Endothelial cell of umbilical vein (primary cell): Measurements from ENCODE around the gene INS. TPM values are rescaled to one million over a fixed set of nuclear protein-coding genes. Genes with fewer than 3 reads are reported as not detected.

Experiments used
- BruUV-seq: library from RNA; stranded (reverse); fragments of 400-500 nt; replicated peaks from 2 replicates; lab custom pipeline; 2021; lab: Mats Ljungman, UMichigan
- CTCF ChIA-PET: fragments of 300-600, 350-600 bp; sonication (Branson Sonifier 250); formaldehyde crosslinking; loops from one replicate; lab custom pipeline; 2021; ENCODE audit warnings: antibody characterized with exemption, inconsistent platforms; lab: Charles Lee
- POLR2A ChIA-PET: fragments of 300-600, 350-600 bp; sonication (Branson Sonifier 250); formaldehyde crosslinking; loops from one replicate; lab custom pipeline; 2021; ENCODE audit warnings: antibody characterized with exemption, inconsistent platforms; lab: Charles Lee
- DNase-seq: peaks from one replicate; pipeline ENCODE4 v3.0.0-alpha.2; 2011; ENCODE audit warnings: low read depth, low spot score
- FAIRE-seq: peaks from 2 replicates; lab custom pipeline; 2011; peaks lifted over from hg19 to GRCh38; lab: Jason Lieb, UNC
- H2AFZ ChIP-seq: 2 replicates; pipeline ENCODE4 v1.6.0; 2012; ENCODE audit warnings: low read depth, low read length, control low read depth, inconsistent platforms
- H3K27ac ChIP-seq: 2 replicates; pipeline ENCODE4 v1.5.1; 2011; ENCODE audit warnings: low read depth, mild to moderate bottlenecking, control low read depth, low read length, moderate library complexity; ENCODE audit not compliant: insufficient read depth
- H3K27me3 ChIP-seq, 2 experiments: 2 replicates each; pipeline versions ENCODE4 v1.6.0 to v1.6.1; 2011; ENCODE audit warnings: low read length in 2 of 2, mixed read lengths in 1 of 2; ENCODE audit not compliant: control insufficient read depth in 2 of 2, insufficient read depth in 2 of 2
- H3K36me3 ChIP-seq, 2 experiments: 2 replicates in 1 of 2; 3 replicates in 1 of 2; pipeline ENCODE4 v1.5.1; 2011; ENCODE audit warnings: low read length in 2 of 2, mild to moderate bottlenecking in 1 of 2, moderate library complexity in 1 of 2; ENCODE audit not compliant: control insufficient read depth in 2 of 2, insufficient read depth in 2 of 2; ENCODE audit errors: extremely low read depth in 1 of 2
- H3K4me1 ChIP-seq: 3 replicates; pipeline ENCODE4 v1.5.1; 2011; ENCODE audit warnings: mild to moderate bottlenecking, low read length; ENCODE audit not compliant: control insufficient read depth, insufficient read depth; ENCODE audit errors: extremely low read depth
- H3K4me2 ChIP-seq: 2 replicates; pipeline ENCODE4 v1.6.1; 2011; ENCODE audit warnings: low read length, control low read depth, mixed read lengths; ENCODE audit not compliant: insufficient read depth
- H3K4me3 ChIP-seq, 3 experiments: fragments of 200-600 bp in 1 of 3; sonication (generic), shearing (Covaris generic) in 1 of 3; replicated peaks in 1 of 3; 2 replicates each; pipeline ENCODE4 v1.5.1; 2011 to 2016; ENCODE audit warnings: control low read depth in 3 of 3, low read length in 3 of 3, mild to moderate bottlenecking in 2 of 3, inconsistent platforms in 1 of 3, low read depth in 1 of 3, moderate library complexity in 1 of 3; ENCODE audit not compliant: insufficient read depth in 1 of 3
- H3K79me2 ChIP-seq: 2 replicates; pipeline ENCODE4 v1.6.0; 2012; ENCODE audit warnings: low read length, inconsistent platforms; ENCODE audit not compliant: control insufficient read depth, insufficient read depth
- H3K9ac ChIP-seq: replicated peaks from 2 replicates; pipeline ENCODE3; 2011; ENCODE audit warnings: low read length, control low read depth; ENCODE audit not compliant: insufficient read depth; ENCODE audit errors: extremely low read depth
- H3K9me1 ChIP-seq: replicated peaks from 3 replicates; pipeline ENCODE4 v1.6.0; 2011; ENCODE audit warnings: mild to moderate bottlenecking, low read length; ENCODE audit not compliant: control insufficient read depth, insufficient read depth; ENCODE audit errors: extremely low read depth
- H3K9me3 ChIP-seq: replicated peaks from 2 replicates; pipeline ENCODE4 v1.5.1; 2012; ENCODE audit warnings: low read length, inconsistent platforms; ENCODE audit not compliant: control insufficient read depth, insufficient read depth
- H4K20me1 ChIP-seq: replicated peaks from 2 replicates; pipeline ENCODE3; 2011; ENCODE audit warnings: mild to moderate bottlenecking, low read length; ENCODE audit not compliant: control insufficient read depth, insufficient read depth; ENCODE audit errors: extremely low read depth
- CTCF ChIP-seq, 2 donors: IDR thresholded peaks; 1 replicate in 1 of 2; 2 replicates in 1 of 2; pipeline ENCODE4 v1.5.1; 2011; ENCODE audit warnings: low read length in 2 of 2, mild to moderate bottlenecking in 2 of 2, moderate library complexity in 2 of 2, control low read depth in 1 of 2, inconsistent platforms in 1 of 2, low read depth in 1 of 2; ENCODE audit not compliant: insufficient read depth in 1 of 2; ENCODE audit errors: extremely low read depth in 1 of 2
- EZH2 ChIP-seq: IDR thresholded peaks from 2 replicates; pipeline ENCODE4 v1.6.1; 2012; ENCODE audit warnings: borderline replicate concordance, low read depth, mild to moderate bottlenecking, moderate library complexity, low read length, inconsistent platforms; ENCODE audit not compliant: severe bottlenecking
- FOS ChIP-seq: IDR thresholded peaks from 2 replicates; pipeline ENCODE4 v1.6.1; 2011; ENCODE audit warnings: mild to moderate bottlenecking, low read length, moderate library complexity, borderline replicate concordance; ENCODE audit not compliant: insufficient read depth
- GATA2 ChIP-seq: IDR thresholded peaks from 2 replicates; pipeline ENCODE4 v1.7.0; 2011; ENCODE audit warnings: low read depth, mild to moderate bottlenecking, moderate library complexity, mixed read lengths, low read length; ENCODE audit not compliant: insufficient read length, insufficient read depth
- JUN ChIP-seq: IDR thresholded peaks from 2 replicates; pipeline ENCODE4 v1.6.1; 2011; ENCODE audit warnings: borderline replicate concordance, low read depth; ENCODE audit not compliant: insufficient read length, insufficient read depth
- MAX ChIP-seq: IDR thresholded peaks from 2 replicates; pipeline ENCODE4 v1.6.1; 2011; ENCODE audit not compliant: insufficient read depth, insufficient read length
- MYC ChIP-seq: IDR thresholded peaks from one replicate; pipeline ENCODE4 v1.6.1; 2011; ENCODE audit warnings: mild to moderate bottlenecking, low read depth, low read length
- POLR2A ChIP-seq: IDR thresholded peaks from 2 replicates; pipeline ENCODE4 v1.6.1; 2012; ENCODE audit warnings: low read depth, mild to moderate bottlenecking, control low read depth, low read length
- POLR2AphosphoS5 ChIP-seq: IDR thresholded peaks from 2 replicates; pipeline ENCODE4 v1.6.1; 2012; ENCODE audit warnings: low read depth, mild to moderate bottlenecking, control low read depth, low read length, moderate library complexity; ENCODE audit not compliant: insufficient read depth
- dilution Hi-C: fragments of 300-500 bp; cut with MboI; formaldehyde crosslinking; loops from one replicate; pipeline ENCODE4 v1.15.0; 2019; ENCODE audit warnings: low sequenced_read_pairs; ENCODE audit not compliant: extremely low pct_ligation_motif_present
- intact Hi-C: fragments of 100-400 bp; cut with micrococcal nuclease; formaldehyde crosslinking; loops from one replicate; pipeline ENCODE4 v1.10.0; 2022
- polyA plus RNA-seq, 4 experiments: library from polyadenylated mRNA; depleted of rRNA in 3 of 4; stranded (reverse) in 3 of 4; unstranded in 1 of 4; fragments of >200 nt; gene quantifications; 2 replicates each; pipeline versions ENCODE4 v1.2.1 to v1.2.3, GENCODE V29; 2011 to 2012; ENCODE audit warnings: missing spikeins in 1 of 4
- total RNA-seq: library from RNA; stranded (reverse); gene quantifications from 2 replicates; pipeline ENCODE4 v1.2.3, GENCODE V29; 2021

INS gene
- total and polyA plus RNA-seq, 2 donors (not counting 3 experiments of a cell fraction or from before 2014, with no cell fraction given), result not detected

GRCh38 chr11:2121227-2122130, 39.5 kb downstream of the INS start:
- Histone ChIP-seq H3K4me2 (no peak overlapping the region), H2AFZ (no peak overlapping the region), H3K79me2 (no peaks in the 10 kb centered on the region), H3K4me3 (no peak overlapping the region), H3K27me3 (peaks cover 0 to 7% of the 10 kb centered on the region in 2 experiments), H3K36me3 (no peaks in the 10 kb centered on the region), H3K9me1 (no peaks in the 10 kb centered on the region), H3K9ac (no peak overlapping the region), H3K27ac (no peak overlapping the region), H3K9me3 (no peaks in the 10 kb centered on the region), H4K20me1 (no peaks in the 10 kb centered on the region), H3K4me1 (no peaks in the 10 kb centered on the region)
- dilution Hi-C loops (no loop called here), intact Hi-C loops (loop anchor here (1.0 kb wide), 1 partner anchor 44 kb away; no protein-coding TSS in a partner anchor)
- ChIA-PET POLR2A (no interaction called here), CTCF (interaction anchor here (0.8 kb wide), 1 partner anchor 29 kb away, joined by 4 read pairs; no protein-coding TSS in a partner anchor)
- BruUV-seq, result no TSS peak
- no peak for DNase-seq
- TF ChIP-seq EZH2 (no peak), POLR2AphosphoS5 (no peak), POLR2A (no peak), MAX (no peak), MYC (no peak), CTCF (IDR thresholded peaks at IDR 0.05; ENCODE audit: extremely low read depth in 1 of 2, insufficient read depth in 1 of 2, low read depth in 1 of 2, low read length in 2 of 2) (no peak), FOS (no peak), JUN (no peak), GATA2 (no peak)
- FAIRE-seq, result no peak
